ENCODE results near the gene ARHGEF10L. TPM values are rescaled to one million over a fixed set of nuclear protein-coding genes. Genes with fewer than 3 reads are reported as not detected.

Gene ARHGEF10L
- total RNA-seq, 4 donors from 2014 or later, result 65.0 to 136 (median 94.1) TPM

DNA sequence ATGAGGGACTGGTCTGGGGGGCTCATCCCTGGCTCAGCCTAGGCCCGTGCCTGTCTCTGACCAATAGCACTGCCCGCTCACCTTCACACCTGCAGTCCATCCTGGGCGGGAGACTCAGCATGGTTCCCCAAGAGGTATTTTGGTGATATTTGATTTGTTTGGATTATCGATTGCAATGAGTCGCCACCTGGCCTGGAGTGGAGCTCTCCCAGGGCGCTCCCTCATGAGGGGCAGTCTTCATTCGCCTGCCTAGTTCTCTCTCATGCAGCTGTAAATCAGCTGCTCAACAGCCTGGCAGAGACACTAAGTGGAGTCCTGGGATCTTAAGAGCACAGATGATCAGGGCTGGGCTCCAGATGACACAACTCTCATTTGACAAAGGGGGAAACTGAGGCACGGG is 125.6 kb downstream of the ARHGEF10L start:
- WGBS, result 88% methylated on average over 8 of the region's 8 CpGs
- H3K27me3 ChIP-seq, result no peaks in the 10 kb centered on the region
- peaks cover 72% of the 10 kb centered on the region for H3K36me3 ChIP-seq
- no peak for DNase-seq (ENCODE audit: low spot score in 2 of 2)
- TF ChIP-seq, protein P1, sequence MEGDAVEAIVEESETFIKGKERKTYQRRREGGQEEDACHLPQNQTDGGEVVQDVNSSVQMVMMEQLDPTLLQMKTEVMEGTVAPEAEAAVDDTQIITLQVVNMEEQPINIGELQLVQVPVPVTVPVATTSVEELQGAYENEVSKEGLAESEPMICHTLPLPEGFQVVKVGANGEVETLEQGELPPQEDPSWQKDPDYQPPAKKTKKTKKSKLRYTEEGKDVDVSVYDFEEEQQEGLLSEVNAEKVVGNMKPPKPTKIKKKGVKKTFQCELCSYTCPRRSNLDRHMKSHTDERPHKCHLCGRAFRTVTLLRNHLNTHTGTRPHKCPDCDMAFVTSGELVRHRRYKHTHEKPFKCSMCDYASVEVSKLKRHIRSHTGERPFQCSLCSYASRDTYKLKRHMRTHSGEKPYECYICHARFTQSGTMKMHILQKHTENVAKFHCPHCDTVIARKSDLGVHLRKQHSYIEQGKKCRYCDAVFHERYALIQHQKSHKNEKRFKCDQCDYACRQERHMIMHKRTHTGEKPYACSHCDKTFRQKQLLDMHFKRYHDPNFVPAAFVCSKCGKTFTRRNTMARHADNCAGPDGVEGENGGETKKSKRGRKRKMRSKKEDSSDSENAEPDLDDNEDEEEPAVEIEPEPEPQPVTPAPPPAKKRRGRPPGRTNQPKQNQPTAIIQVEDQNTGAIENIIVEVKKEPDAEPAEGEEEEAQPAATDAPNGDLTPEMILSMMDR (IDR thresholded peaks at IDR 0.05), result no peak
- no peak for TF ChIP-seq POLR2AphosphoS5 (IDR thresholded peaks at IDR 0.05)
- no peak for TF ChIP-seq POLR2A (IDR thresholded peaks at IDR 0.05)
- no peak for TF ChIP-seq EP300 (IDR thresholded peaks at IDR 0.05)
- no peak overlapping the region for H3K4me3 ChIP-seq
- no peaks in the 10 kb centered on the region for H3K9me3 ChIP-seq
- no peak overlapping the region for H3K27ac ChIP-seq
- H3K4me1 ChIP-seq, result no peaks in the 10 kb centered on the region

DNA sequence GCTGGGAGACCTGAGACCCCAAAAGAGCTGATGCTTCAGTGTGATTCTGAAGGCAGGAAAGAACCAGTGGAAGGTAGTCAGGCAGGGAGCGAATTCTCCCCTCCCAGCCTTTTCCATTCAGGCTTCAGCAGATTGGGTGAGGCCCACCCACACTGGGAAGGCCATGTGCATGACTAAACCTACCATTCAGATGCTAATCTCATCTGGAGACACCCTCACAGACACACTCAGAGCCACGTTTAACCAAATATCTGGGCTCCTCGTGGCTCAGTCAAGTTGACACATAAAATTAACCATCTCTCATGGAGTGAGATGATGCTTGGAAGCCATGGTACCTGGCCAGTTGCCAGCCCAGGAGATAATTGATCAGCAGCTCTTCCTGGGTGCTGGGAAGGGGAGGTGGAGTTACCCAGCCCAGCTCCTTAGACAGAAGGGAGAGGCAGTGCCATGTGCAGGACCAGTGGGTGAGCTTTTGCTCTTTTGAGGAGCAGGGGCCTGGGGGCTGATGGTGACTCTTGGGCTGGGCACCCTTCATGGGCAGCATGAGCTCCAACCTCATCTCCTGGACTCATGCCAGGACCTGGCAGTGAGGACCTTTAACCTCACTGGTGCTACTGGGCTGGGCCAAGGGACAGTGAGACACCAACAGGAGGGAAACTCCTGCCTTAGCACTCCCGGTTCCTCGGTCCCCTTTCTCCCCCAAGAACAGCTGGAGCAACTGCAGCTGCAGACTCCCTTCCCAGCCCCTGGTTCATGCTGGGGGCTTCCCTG is 126.6 kb downstream of the ARHGEF10L start:
- no peak for TF ChIP-seq POLR2A (IDR thresholded peaks at IDR 0.05)
- no peak for TF ChIP-seq EP300 (IDR thresholded peaks at IDR 0.05)
- H3K4me3 ChIP-seq, result no peak overlapping the region
- WGBS, result 65% methylated on average over 5 of the region's 5 CpGs
- no peaks in the 10 kb centered on the region for H3K27me3 ChIP-seq
- peaks cover 67% of the 10 kb centered on the region for H3K36me3 ChIP-seq
- no peaks in the 10 kb centered on the region for H3K9me3 ChIP-seq
- no peaks in the 10 kb centered on the region for H3K4me1 ChIP-seq
- DNase-seq (ENCODE audit: low spot score in 2 of 2), result no peak
- H3K27ac ChIP-seq, result no peak overlapping the region

DNA sequence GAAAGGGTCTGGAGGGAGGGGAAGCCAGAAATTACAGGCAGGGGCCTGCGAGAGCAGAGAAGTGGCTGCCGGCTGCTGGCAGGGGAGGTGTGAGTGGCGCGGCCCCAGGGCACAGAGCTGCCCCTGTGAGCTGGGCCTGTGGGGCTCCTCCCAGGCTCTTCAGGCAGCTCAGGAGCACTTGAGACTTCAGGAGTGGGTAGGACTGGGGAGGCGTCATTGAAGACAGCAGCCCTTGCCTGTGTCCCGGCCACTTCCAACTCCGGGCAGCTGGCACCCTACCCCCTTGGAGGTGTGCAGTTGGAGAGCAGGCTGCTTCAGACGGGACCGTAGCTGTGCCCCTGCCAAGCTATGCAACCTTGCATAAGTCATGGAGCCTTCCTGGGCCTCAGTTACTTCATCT is 128.1 kb downstream of the ARHGEF10L start:
- H3K4me1 ChIP-seq, result no peaks in the 10 kb centered on the region
- no peak overlapping the region for H3K4me3 ChIP-seq
- H3K36me3 ChIP-seq, result peaks cover 57% of the 10 kb centered on the region
- TF ChIP-seq POLR2A (IDR thresholded peaks at IDR 0.05) (no peak), EP300 (IDR thresholded peaks at IDR 0.05) (no peak), POLR2AphosphoS5 (IDR thresholded peaks at IDR 0.05) (no peak)
- TF ChIP-seq, protein P1 (IDR thresholded peaks at IDR 0.05), result no peak
- WGBS, result 78% methylated on average over 6 of the region's 9 CpGs
- no peaks in the 10 kb centered on the region for H3K9me3 ChIP-seq
- no peaks in the 10 kb centered on the region for H3K27me3 ChIP-seq
- no peak for DNase-seq (ENCODE audit: low spot score in 2 of 2)
- no peak overlapping the region for H3K27ac ChIP-seq

GRCh38 chr1:17668195-17668594 is 128.7 kb downstream of the ARHGEF10L start:
- no peaks in the 10 kb centered on the region for H3K27me3 ChIP-seq
- TF ChIP-seq POLR2A (IDR thresholded peaks at IDR 0.05) (no peak), EP300 (IDR thresholded peaks at IDR 0.05) (no peak), POLR2AphosphoS5 (IDR thresholded peaks at IDR 0.05) (no peak)
- TF ChIP-seq, protein P1 (IDR thresholded peaks at IDR 0.05), result no peak
- no peaks in the 10 kb centered on the region for H3K9me3 ChIP-seq
- H3K4me1 ChIP-seq, result no peaks in the 10 kb centered on the region
- no peak overlapping the region for H3K27ac ChIP-seq
- peaks cover 54% of the 10 kb centered on the region for H3K36me3 ChIP-seq
- 88% methylated on average over 10 of the region's 12 CpGs for WGBS
- no peak overlapping the region for H3K4me3 ChIP-seq
- DNase-seq (ENCODE audit: low spot score in 2 of 2), result no peak

- 89% methylated on average over 15 of the region's 20 CpGs for WGBS
- no peak for DNase-seq (ENCODE audit: low spot score in 2 of 2)
- H3K36me3 ChIP-seq, result peaks cover 52% of the 10 kb centered on the region
- H3K27me3 ChIP-seq, result no peaks in the 10 kb centered on the region
- TF ChIP-seq, protein P1 (IDR thresholded peaks at IDR 0.05), result no peak
- TF ChIP-seq POLR2A (IDR thresholded peaks at IDR 0.05) (no peak), POLR2AphosphoS5 (IDR thresholded peaks at IDR 0.05) (no peak), EP300 (IDR thresholded peaks at IDR 0.05) (no peak)
- no peak overlapping the region for H3K4me3 ChIP-seq
- H3K4me1 ChIP-seq, result no peaks in the 10 kb centered on the region
- H3K27ac ChIP-seq, result no peak overlapping the region
- no peaks in the 10 kb centered on the region for H3K9me3 ChIP-seq
These were observed 129.2 kb downstream of the ARHGEF10L start for GRCh38 chr1:17668624-17669175.
